IMR-90 (cell line): ENCODE data around the gene DCLK1. TPM values are rescaled to one million over a fixed set of nuclear protein-coding genes. Genes with fewer than 3 reads are reported as not detected.
A peak's percentile ranks its signal among the peaks of the same experiment; 100 is the strongest.

Experiments
- ATAC-seq: fragments of 200-7000 bp; cut with Tn5 transposase; 2 replicates; pipeline ENCODE4 v1.9.1; 2020; ENCODE audit warnings: low read depth, mild to moderate bottlenecking, moderate library complexity
- BruUV-seq: library from RNA; stranded (reverse); fragments of 400-500 nt; replicated peaks from 2 replicates; lab custom pipeline; 2021; lab: Mats Ljungman, UMichigan
- CTCF ChIA-PET: fragments of 300-600 bp; formaldehyde crosslinking; extraction: SDS; loops from one replicate; lab custom pipeline; 2021; ENCODE audit warnings: antibody characterized with exemption; lab: Yijun Ruan, JAX
- POLR2A ChIA-PET: fragments of 300-600 bp; sonication (Branson Sonifier 250); formaldehyde crosslinking; loops from one replicate; lab custom pipeline; 2022; ENCODE audit warnings: antibody characterized with exemption; ENCODE audit not compliant: unreplicated experiment; lab: Charles Lee
- DNase-seq: peaks from one replicate; pipeline ENCODE4 v3.0.0; 2013
- H2AFZ ChIP-seq: replicated peaks from 2 replicates; pipeline ENCODE3; 2013; ENCODE audit warnings: low read length, mild to moderate bottlenecking; ENCODE audit not compliant: poor library complexity
- H2AK5ac ChIP-seq: 2 replicates; pipeline ENCODE4 v1.6.1; 2013; ENCODE audit warnings: low read depth, low read length, inconsistent platforms
- H2AK9ac ChIP-seq: replicated peaks from 2 replicates; pipeline ENCODE3; 2013; ENCODE audit warnings: mild to moderate bottlenecking, low read depth, low read length, moderate library complexity; ENCODE audit not compliant: poor library complexity
- H2BK120ac ChIP-seq: 2 replicates; pipeline ENCODE4 v1.6.1; 2013; ENCODE audit warnings: low read depth, low read length, inconsistent platforms
- H2BK15ac ChIP-seq: 3 replicates; pipeline ENCODE4 v1.6.1; 2013; ENCODE audit warnings: low read depth, low read length, inconsistent platforms
- H2BK20ac ChIP-seq: 2 replicates; pipeline ENCODE4 v1.6.1; 2013; ENCODE audit warnings: low read depth, mild to moderate bottlenecking, inconsistent platforms, low read length, moderate library complexity
- H2BK5ac ChIP-seq: 2 replicates; pipeline ENCODE4 v1.6.1; 2013; ENCODE audit warnings: mild to moderate bottlenecking, low read depth, low read length, inconsistent platforms; ENCODE audit not compliant: poor library complexity, severe bottlenecking
- H3K14ac ChIP-seq: replicated peaks from 2 replicates; pipeline ENCODE4 v1.6.1; 2013; ENCODE audit warnings: low read depth, low read length, inconsistent platforms
- H3K18ac ChIP-seq: 2 replicates; pipeline ENCODE4 v1.6.1; 2013; ENCODE audit warnings: low read depth, low read length, control low read depth
- H3K23ac ChIP-seq: 2 replicates; pipeline ENCODE4 v1.6.1; 2013; ENCODE audit warnings: low read depth, low read length, inconsistent platforms
- H3K27ac ChIP-seq: 2 replicates; pipeline ENCODE4 v1.5.1; 2013; ENCODE audit warnings: mild to moderate bottlenecking, control low read depth, low read length; ENCODE audit not compliant: insufficient read depth
- H3K27me3 ChIP-seq: 2 replicates; pipeline ENCODE4 v1.6.1; 2013; ENCODE audit warnings: low read length; ENCODE audit not compliant: control insufficient read depth, insufficient read depth
- H3K36me3 ChIP-seq: 2 replicates; pipeline ENCODE4 v1.6.1; 2013; ENCODE audit warnings: low read length, mixed read lengths; ENCODE audit not compliant: control insufficient read depth, insufficient read depth
- H3K4ac ChIP-seq: 2 replicates; pipeline ENCODE4 v1.6.1; 2013; ENCODE audit warnings: low read depth, low read length, inconsistent platforms
- H3K4me1 ChIP-seq: 2 replicates; pipeline ENCODE4 v1.6.1; 2013; ENCODE audit warnings: low read length, mixed read lengths; ENCODE audit not compliant: control insufficient read depth, insufficient read depth
- H3K4me2 ChIP-seq: 2 replicates; pipeline ENCODE4 v1.6.1; 2013; ENCODE audit warnings: low read depth, mild to moderate bottlenecking, control low read depth, low read length, moderate library complexity
- H3K4me3 ChIP-seq: 2 replicates; pipeline ENCODE4 v1.5.1; 2013; ENCODE audit warnings: low read depth, mild to moderate bottlenecking, control low read depth, low read length, moderate library complexity; ENCODE audit not compliant: insufficient read depth
- H3K56ac ChIP-seq: 2 replicates; pipeline ENCODE4 v1.6.1; 2013; ENCODE audit warnings: low read length, inconsistent platforms; ENCODE audit not compliant: insufficient read depth; ENCODE audit errors: extremely low read depth
- H3K79me1 ChIP-seq, 2 experiments: 2 replicates each; pipeline ENCODE4 v1.6.1; 2013; ENCODE audit warnings: low read length in 2 of 2, inconsistent platforms in 1 of 2, low read depth in 1 of 2
- H3K9ac ChIP-seq: 2 replicates; pipeline ENCODE4 v1.6.1; 2013; ENCODE audit warnings: low read depth, low read length, control low read depth
- H3K9me1 ChIP-seq: 2 replicates; pipeline ENCODE4 v1.6.1; 2013; ENCODE audit warnings: low read length, inconsistent platforms; ENCODE audit not compliant: insufficient read depth
- H3K9me3 ChIP-seq: 2 replicates; pipeline ENCODE4 v1.6.1; 2013; ENCODE audit warnings: low read length; ENCODE audit not compliant: control insufficient read depth, insufficient read depth
- H4K20me1 ChIP-seq: 2 replicates; pipeline ENCODE4 v1.6.1; 2013; ENCODE audit warnings: low read length, inconsistent platforms; ENCODE audit not compliant: insufficient read depth
- H4K5ac ChIP-seq: 2 replicates; pipeline ENCODE4 v1.6.1; 2013; ENCODE audit warnings: mild to moderate bottlenecking, low read depth, low read length, control low read depth
- H4K8ac ChIP-seq, 2 experiments: 2 replicates each; pipeline ENCODE4 v1.6.1; 2013; ENCODE audit warnings: low read depth in 2 of 2, low read length in 2 of 2, control low read depth in 1 of 2, inconsistent platforms in 1 of 2
- H4K91ac ChIP-seq: 2 replicates; pipeline ENCODE4 v1.6.1; 2013; ENCODE audit warnings: low read depth, low read length, inconsistent platforms; ENCODE audit not compliant: insufficient read depth
- CEBPB ChIP-seq: IDR thresholded peaks from 2 replicates; pipeline ENCODE4 v1.6.1; 2012; ENCODE audit warnings: low read depth, low read length, improper control_type of control experiment
- CTCF ChIP-seq: conservative IDR thresholded peaks from 2 replicates; pipeline ENCODE4 v1.5.1; 2012; ENCODE audit warnings: mild to moderate bottlenecking, low read depth, low read length, improper control_type of control experiment
- MAFK ChIP-seq: IDR thresholded peaks from 2 replicates; pipeline ENCODE4 v1.6.1; 2012; ENCODE audit warnings: low read depth, low read length, improper control_type of control experiment
- MAZ ChIP-seq: IDR thresholded peaks from 2 replicates; pipeline ENCODE4 v1.6.1; 2012; ENCODE audit warnings: low read depth, mild to moderate bottlenecking, low read length, improper control_type of control experiment, moderate library complexity, borderline replicate concordance
- MXI1 ChIP-seq: IDR thresholded peaks from 2 replicates; pipeline ENCODE4 v1.6.1; 2012; ENCODE audit warnings: low read depth, mild to moderate bottlenecking, low read length, moderate library complexity, borderline replicate concordance
- RAD21 ChIP-seq: IDR thresholded peaks from 2 replicates; pipeline ENCODE4 v1.6.1; 2012; ENCODE audit warnings: low read length, improper control_type of control experiment
- RFX5 ChIP-seq: IDR thresholded peaks from 2 replicates; pipeline ENCODE4 v1.8.0; 2012; ENCODE audit warnings: low read depth, mild to moderate bottlenecking, low read length, moderate library complexity
- WGBS, 2 experiments: methylation state at CpG; one replicate each; pipeline versions ENCODE4 v1.1.5 to v1.1.7; 2013; ENCODE audit warnings: missing lambda C conversion rate in 2 of 2; ENCODE audit not compliant: insufficient read length in 1 of 2; ENCODE audit errors: extremely low coverage in 2 of 2; 5-methylcytosine and 5-hydroxymethylcytosine counted together
- dilution Hi-C: fragments of 300-500 bp; cut with HindIII; formaldehyde crosslinking; loops from one replicate; pipeline ENCODE4 v1.14.3; 2018; ENCODE audit warnings: low sequenced_read_pairs; ENCODE audit not compliant: unreplicated experiment
- in situ Hi-C: fragments of 300-500 bp; cut with MboI; formaldehyde crosslinking; loops from 3 replicates; pipeline ENCODE4 v1.14.3; 2019; ENCODE audit warnings: low sequenced_read_pairs, inconsistent platforms, mixed read lengths
- intact Hi-C: fragments of 100-400 bp; cut with micrococcal nuclease; formaldehyde crosslinking; loops from 2 replicates; pipeline ENCODE4 v1.10.0; 2022
- polyA plus RNA-seq, 3 experiments: library from polyadenylated mRNA; depleted of rRNA; stranded (reverse); fragments of >200 nt; gene quantifications; 2 replicates each; pipeline ENCODE4 v1.2.3, GENCODE V29; 2012; ENCODE audit warnings: low replicate concordance in 1 of 3
- total RNA-seq: library from RNA; depleted of rRNA; stranded (reverse); fragments of >200 nt; gene quantifications from 2 replicates; pipeline ENCODE4 v1.2.3, GENCODE V29; 2012

DCLK1 gene
- total and polyA plus RNA-seq, 2 of the 4 experiments (the other 2 are of a cell fraction), result under 0.01 to 0.02 TPM

DNA sequence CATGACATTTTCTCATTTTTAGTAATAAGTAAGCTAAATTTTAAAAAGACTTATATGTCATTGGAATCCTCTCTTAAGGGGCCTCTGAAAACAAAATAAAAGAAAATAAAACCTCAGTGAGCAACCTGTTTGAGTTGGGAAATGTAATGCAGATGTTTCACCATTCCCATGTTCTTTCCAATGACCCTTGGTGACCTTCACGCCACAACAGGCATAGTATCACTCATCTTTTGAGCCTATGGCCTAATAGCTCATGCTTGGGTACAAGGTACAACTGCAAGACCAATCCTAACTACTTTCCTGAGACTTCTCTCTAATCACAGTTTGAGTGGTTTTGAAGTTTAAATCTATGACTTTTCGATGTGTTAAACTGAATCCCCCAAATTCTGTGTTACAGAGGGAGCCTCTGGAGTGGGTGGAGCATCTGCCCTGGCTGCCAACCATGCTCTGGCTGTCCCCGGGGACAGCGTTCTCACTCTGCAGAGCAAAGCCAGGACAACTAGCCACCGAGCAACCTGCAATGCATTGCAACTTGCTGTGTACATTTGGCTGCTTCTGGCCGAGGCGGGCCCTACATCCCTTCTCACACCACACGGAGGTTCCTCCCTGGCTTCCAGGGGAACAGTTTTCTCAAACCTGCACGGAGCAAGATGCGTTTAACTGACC is 346.8 kb downstream of the DCLK1 start:
- Histone ChIP-seq H2AFZ (peak overlapping the region; percentile 40), H2BK20ac (no peak overlapping the region), H3K4me2 (no peak overlapping the region), H3K9me1 (no peaks in the 10 kb centered on the region), H3K9me3 (no peaks in the 10 kb centered on the region), H3K27ac (no peak overlapping the region), H3K4me3 (no peak overlapping the region), H3K56ac (no peak overlapping the region), H2BK120ac (no peak overlapping the region; the same call in 1 of the 2 replicates), H3K36me3 (no peaks in the 10 kb centered on the region), H3K23ac (no peak overlapping the region), H3K27me3 (no peaks in the 10 kb centered on the region), H3K79me1 (no peaks in the 10 kb centered on the region), H3K4me1 (no peaks in the 10 kb centered on the region), H2AK5ac (no peak overlapping the region), H3K18ac (no peak overlapping the region), H4K8ac (no peak overlapping the region), H2AK9ac (no peak overlapping the region), H2BK15ac (no peak overlapping the region), H2BK5ac (no peak overlapping the region), H4K5ac (no peak overlapping the region), H3K4ac (no peak overlapping the region), H3K9ac (no peak overlapping the region), H3K14ac (0 out of 2 replicates have a peak overlapping the region, but pooled peaks have one; percentile 51), H4K91ac (no peak overlapping the region), H4K20me1 (no peaks in the 10 kb centered on the region)
- ATAC-seq (no peak), DNase-seq (no peak)
- no TSS peak for BruUV-seq
- 85% methylated on average over 6 of the region's 10 CpGs; no CpG with 5 or more reads in 1 of the 2 experiments for WGBS, 2 experiments
- dilution Hi-C loops (no loop called here), in situ Hi-C loops (no loop called here), intact Hi-C loops (no loop called here)
- ChIA-PET POLR2A (no interaction called here), CTCF (no interaction called here)
- TF ChIP-seq CTCF (no peak), MAZ (no peak), RAD21 (no peak), RFX5 (no peak), MXI1 (no peak), CEBPB (no peak), MAFK (no peak)
